NT2/D1 (cell line): Measurements from ENCODE around the gene PRRG4.

Source experiments
- DNase-seq: peaks from one replicate; pipeline ENCODE4 v3.0.0-alpha.2; 2011; ENCODE audit warnings: low read depth, low spot score
- H3K27me3 ChIP-seq: 2 replicates; pipeline ENCODE4 v1.6.0; 2011; ENCODE audit warnings: mild to moderate bottlenecking; ENCODE audit not compliant: insufficient read length, insufficient read depth
- H3K36me3 ChIP-seq: 2 replicates; pipeline ENCODE4 v1.6.1; 2011; ENCODE audit warnings: mild to moderate bottlenecking, low read length, mixed read lengths; ENCODE audit not compliant: insufficient read depth, insufficient read length
- H3K4me1 ChIP-seq: 2 replicates; pipeline ENCODE4 v1.5.1; 2011; ENCODE audit not compliant: insufficient read depth, insufficient read length
- H3K4me3 ChIP-seq: 2 replicates; pipeline ENCODE4 v1.5.1; 2011; ENCODE audit warnings: low read depth; ENCODE audit not compliant: insufficient read length
- H3K9ac ChIP-seq: 2 replicates; pipeline ENCODE4 v1.6.0; 2011; ENCODE audit warnings: low read depth; ENCODE audit not compliant: insufficient read length
- H3K9me3 ChIP-seq: 2 replicates; pipeline ENCODE4 v1.5.1; 2011; ENCODE audit warnings: mild to moderate bottlenecking, low read length; ENCODE audit not compliant: insufficient read depth
- SUZ12 ChIP-seq: IDR thresholded peaks from 2 replicates; pipeline ENCODE4 v1.6.1; 2011; ENCODE audit not compliant: insufficient read length, insufficient read depth; ENCODE audit errors: extremely low read depth
- YY1 ChIP-seq: IDR thresholded peaks from 2 replicates; pipeline ENCODE4 v1.6.1; 2011; ENCODE audit not compliant: insufficient read length, insufficient read depth
- ZNF274 ChIP-seq: IDR thresholded peaks from 2 replicates; pipeline ENCODE4 v1.6.1; 2011; ENCODE audit warnings: mild to moderate bottlenecking, low read depth, low read length

PRRG4 gene

DNA sequence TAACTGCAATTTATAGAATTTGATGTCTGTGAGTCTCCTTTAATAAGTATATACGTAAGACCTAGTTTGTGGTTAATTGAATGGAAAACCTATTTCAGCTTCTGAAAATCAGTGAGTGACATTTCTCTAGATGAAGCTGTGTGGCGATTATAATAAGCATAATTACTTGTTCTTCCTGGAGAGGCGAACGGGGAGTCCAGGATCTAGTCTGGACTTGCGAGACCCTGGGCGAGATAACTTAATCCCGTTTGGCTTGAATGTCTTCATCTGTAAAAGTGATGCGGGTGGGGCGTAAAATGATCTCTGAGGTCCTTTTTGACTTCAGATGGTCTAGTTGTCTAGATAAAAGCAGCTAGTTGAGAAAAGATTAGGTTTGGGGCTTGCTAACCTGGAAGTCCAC, 1.1 kb downstream of the PRRG4 start:
- Histone ChIP-seq H3K4me1 (no peaks in the 10 kb centered on the region), H3K9me3 (no peaks in the 10 kb centered on the region), H3K4me3 (no peak overlapping the region), H3K36me3 (no peaks in the 10 kb centered on the region), H3K27me3 (peaks cover 39% of the 10 kb centered on the region), H3K9ac (no peak overlapping the region)
- no peak for TF ChIP-seq ZNF274
- no peak for TF ChIP-seq SUZ12
- no peak for TF ChIP-seq YY1
- no peak for DNase-seq

GRCh38 chr11:32831221-32831620, 1.5 kb downstream of the PRRG4 start:
- Histone ChIP-seq H3K9me3 (no peaks in the 10 kb centered on the region), H3K4me3 (no peak overlapping the region), H3K9ac (no peak overlapping the region), H3K36me3 (no peaks in the 10 kb centered on the region), H3K27me3 (peaks cover 39% of the 10 kb centered on the region), H3K4me1 (no peaks in the 10 kb centered on the region)
- TF ChIP-seq ZNF274 (no peak), YY1 (no peak), SUZ12 (no peak)
- no peak for DNase-seq

GRCh38 chr11:32833921-32834320, 4.2 kb downstream of the PRRG4 start:
- Histone ChIP-seq H3K4me3 (no peak overlapping the region), H3K27me3 (peaks cover 27% of the 10 kb centered on the region), H3K9me3 (no peaks in the 10 kb centered on the region), H3K4me1 (no peaks in the 10 kb centered on the region), H3K36me3 (no peaks in the 10 kb centered on the region), H3K9ac (no peak overlapping the region)
- TF ChIP-seq ZNF274 = no peak
- TF ChIP-seq YY1 = no peak
- no peak for TF ChIP-seq SUZ12
- DNase-seq = no peak

GRCh38 chr11:32836946-32837345, 7.2 kb downstream of the PRRG4 start:
- no peak overlapping the region for H3K9ac ChIP-seq
- no peak for DNase-seq
- no peaks in the 10 kb centered on the region for H3K27me3 ChIP-seq
- no peaks in the 10 kb centered on the region for H3K36me3 ChIP-seq
- no peaks in the 10 kb centered on the region for H3K9me3 ChIP-seq
- TF ChIP-seq YY1 (no peak), ZNF274 (no peak), SUZ12 (no peak)
- no peak overlapping the region for H3K4me3 ChIP-seq
- H3K4me1 ChIP-seq = no peaks in the 10 kb centered on the region

DNA sequence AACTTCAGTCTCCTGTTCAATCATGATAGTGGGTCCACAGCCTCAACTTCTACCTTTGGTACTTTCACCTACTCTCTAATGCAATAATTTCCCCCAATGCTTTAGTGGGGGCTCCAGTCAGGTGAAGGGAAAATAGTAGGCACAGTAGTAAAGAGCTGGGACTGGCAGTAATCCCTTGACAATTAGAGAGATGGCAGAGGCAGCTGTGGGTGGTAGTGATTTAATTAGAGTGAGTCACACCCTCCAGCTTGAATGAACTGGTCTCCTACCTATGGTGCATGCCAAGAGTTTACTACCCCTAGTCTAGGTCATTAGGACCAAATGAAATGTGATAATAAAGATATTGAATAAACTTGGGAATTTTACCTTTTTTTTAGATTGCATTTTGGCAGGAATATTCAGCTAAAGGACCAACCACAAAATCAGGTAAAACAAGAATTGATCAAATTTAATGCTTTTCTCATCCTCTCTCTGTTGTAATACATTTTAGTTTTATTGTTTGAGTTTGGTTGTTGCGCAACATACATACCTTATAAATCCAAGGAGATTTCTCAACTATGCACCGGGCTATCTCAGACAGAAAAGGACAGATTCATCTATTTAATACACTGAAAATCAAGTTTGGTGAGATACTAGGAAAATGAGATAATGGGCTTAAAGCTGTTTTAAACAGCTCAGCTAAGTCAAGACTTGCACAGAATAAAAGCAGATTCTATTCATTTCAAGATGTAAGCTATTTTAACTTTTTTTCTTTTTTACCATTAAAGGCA, 9.0 kb downstream of the PRRG4 start:
- DNase-seq = no peak
- no peak overlapping the region for H3K9ac ChIP-seq
- H3K4me1 ChIP-seq = no peaks in the 10 kb centered on the region
- no peak for TF ChIP-seq YY1
- no peak for TF ChIP-seq ZNF274
- TF ChIP-seq SUZ12 = no peak
- H3K27me3 ChIP-seq = no peaks in the 10 kb centered on the region
- no peak overlapping the region for H3K4me3 ChIP-seq
- no peaks in the 10 kb centered on the region for H3K9me3 ChIP-seq
- no peaks in the 10 kb centered on the region for H3K36me3 ChIP-seq

- no peak for DNase-seq
- H3K9me3 ChIP-seq = no peaks in the 10 kb centered on the region
Measured at GRCh38 chr11:32839308-32839707, 9.6 kb downstream of the PRRG4 start.

DNA sequence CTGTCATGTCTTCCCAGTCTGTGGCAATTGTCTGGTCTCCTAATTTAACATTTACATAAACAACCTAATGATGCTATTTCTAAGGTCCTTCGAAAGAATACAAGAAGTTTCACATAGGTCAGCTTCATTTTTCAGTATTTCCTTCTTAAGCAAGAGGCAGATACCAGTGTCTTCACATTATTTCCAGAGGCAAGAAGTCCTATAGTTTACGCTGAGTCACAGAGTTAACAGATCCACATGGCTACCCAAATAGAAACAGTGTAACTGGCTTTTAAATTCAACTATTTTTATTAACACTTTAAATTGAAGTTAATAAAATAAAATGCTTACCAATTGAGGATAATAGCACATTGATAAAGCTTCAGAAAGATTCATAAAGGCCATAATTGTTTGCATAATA, 10.9 kb downstream of the PRRG4 start:
- Histone ChIP-seq H3K9me3 (no peaks in the 10 kb centered on the region), H3K4me3 (no peak overlapping the region), H3K27me3 (no peaks in the 10 kb centered on the region), H3K4me1 (no peaks in the 10 kb centered on the region), H3K36me3 (no peaks in the 10 kb centered on the region), H3K9ac (no peak overlapping the region)
- TF ChIP-seq ZNF274 (no peak), YY1 (no peak), SUZ12 (no peak)
- no peak for DNase-seq

More at GRCh38 chr11:32839308-32839707, 9.6 kb downstream of the PRRG4 start:
- Histone ChIP-seq H3K27me3 (no peaks in the 10 kb centered on the region), H3K4me3 (no peak overlapping the region), H3K36me3 (no peaks in the 10 kb centered on the region), H3K4me1 (no peaks in the 10 kb centered on the region), H3K9ac (no peak overlapping the region)
- TF ChIP-seq ZNF274 (no peak), SUZ12 (no peak), YY1 (no peak)
